ENCODE measurements around the gene NCLN. TPM values are rescaled to one million over a fixed set of nuclear protein-coding genes. Genes with fewer than 3 reads are reported as not detected.

Gene NCLN
- total and polyA plus RNA-seq, 9 of the 15 experiments (the other 6 are each of a cell fraction or from before 2014, with no cell fraction given): 3.8 to 126 (median 39.6) TPM

DNA sequence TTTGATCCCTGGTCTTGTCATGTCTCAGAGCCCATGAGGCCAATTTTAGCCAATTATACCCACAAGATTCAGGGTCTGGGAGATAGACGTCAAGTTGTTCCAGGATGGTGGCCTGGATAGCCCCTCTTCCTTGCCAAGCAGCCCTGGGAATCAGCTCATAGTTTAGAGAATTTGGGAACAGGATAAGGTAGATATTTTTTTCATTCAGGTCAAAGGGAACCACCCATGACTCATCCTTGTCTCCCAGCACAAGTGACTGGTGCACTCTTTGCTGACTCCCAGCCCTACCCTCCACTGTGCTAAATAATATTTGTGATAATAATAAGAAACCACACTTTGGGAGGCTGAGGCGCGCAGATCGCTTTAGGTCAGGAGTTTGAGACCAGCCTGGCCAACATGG, 24.3 kb upstream of the NCLN start:
- H3K9me3 ChIP-seq (replicated peaks; ENCODE audit: control insufficient read depth, insufficient read depth, low read depth, low read length): peaks cover 8% of the 10 kb centered on the region
- H3K4me1 ChIP-seq (replicated peaks in 1 of 2; ENCODE audit: control insufficient read depth in 2 of 2, insufficient read depth in 2 of 2, low read length in 2 of 2): peaks cover 0 to 17% of the 10 kb centered on the region in 2 experiments; a peak in 3 of 5 replicates
- ChIA-PET POLR2A (no interaction called here), CTCF (ENCODE audit: low intra/inter-chr PET ratio) (no interaction called here)
- in situ Hi-C loops (cut with MboI) (no loop called here), intact Hi-C loops (cut with micrococcal nuclease) (no loop called here)
- H3K9ac ChIP-seq (ENCODE audit: insufficient read depth in 1 of 2, low read depth in 2 of 2, low read length in 2 of 2): no peak overlapping the region
- no TSS peak for BruUV-seq (replicated peaks)
- peak in 2 of 4 experiments; percentile 12 to 34 for DNase-seq (ENCODE audit: extremely low read depth in 1 of 4, low spot score in 3 of 4)
- no peak overlapping the region for H2AFZ ChIP-seq (ENCODE audit: low read depth, low read length)
- H4K20me1 ChIP-seq (replicated peaks; ENCODE audit: control insufficient read depth, insufficient read depth, low read length): no peaks in the 10 kb centered on the region
- H3K27me3 ChIP-seq (ENCODE audit: control insufficient read depth in 2 of 2, insufficient read depth in 2 of 2, low read length in 2 of 2): no peaks in the 10 kb centered on the region
- H3K36me3 ChIP-seq (ENCODE audit: control insufficient read depth, insufficient read depth, low read length): no peaks in the 10 kb centered on the region
- H3K27ac ChIP-seq (ENCODE audit: extremely low read depth, low read depth, low read length): peak overlapping the region; percentile 27; the same call in 1 of the 3 replicates
- H3K4me3 ChIP-seq: no peak overlapping the region
- no peaks in the 10 kb centered on the region for H3K79me2 ChIP-seq (ENCODE audit: control insufficient read depth, insufficient read depth, low read length)
- peak; percentile 56 for FAIRE-seq
- no peaks in the 10 kb centered on the region for H3K9me1 ChIP-seq (ENCODE audit: control insufficient read depth, insufficient read depth, low read length)
- 71% methylated on average over 4 of the region's 4 CpGs for WGBS (ENCODE audit: insufficient coverage, low coverage, missing lambda C conversion rate)
- ATAC-seq: no peak
- no peak overlapping the region for H3K4me2 ChIP-seq (ENCODE audit: insufficient read depth, low read length)
- TF ChIP-seq DMBX1 (CRISPR knock-in tag; IDR thresholded peaks at IDR 0.05; ENCODE audit: borderline replicate concordance): 0 out of 2 replicates have a peak, but pooled peaks have one; percentile 24
- TF ChIP-seq RCOR1 (IDR thresholded peaks at IDR 0.05; ENCODE audit: borderline replicate concordance in 1 of 2, low read depth in 2 of 2, low read length in 2 of 2): no peak
- no peak for TF ChIP-seq CHCHD3 (CRISPR knock-in tag; IDR thresholded peaks at IDR 0.05)
- TF ChIP-seq NR2C1 (IDR thresholded peaks at IDR 0.05): no peak
- peak; percentile 55; the same call in 1 of the 2 replicates for TF ChIP-seq NR2C1 (tag; IDR thresholded peaks at IDR 0.05)
- no peak for TF ChIP-seq ZNF551 (CRISPR knock-in tag; IDR thresholded peaks at IDR 0.05)
- TF ChIP-seq, protein P1, sequence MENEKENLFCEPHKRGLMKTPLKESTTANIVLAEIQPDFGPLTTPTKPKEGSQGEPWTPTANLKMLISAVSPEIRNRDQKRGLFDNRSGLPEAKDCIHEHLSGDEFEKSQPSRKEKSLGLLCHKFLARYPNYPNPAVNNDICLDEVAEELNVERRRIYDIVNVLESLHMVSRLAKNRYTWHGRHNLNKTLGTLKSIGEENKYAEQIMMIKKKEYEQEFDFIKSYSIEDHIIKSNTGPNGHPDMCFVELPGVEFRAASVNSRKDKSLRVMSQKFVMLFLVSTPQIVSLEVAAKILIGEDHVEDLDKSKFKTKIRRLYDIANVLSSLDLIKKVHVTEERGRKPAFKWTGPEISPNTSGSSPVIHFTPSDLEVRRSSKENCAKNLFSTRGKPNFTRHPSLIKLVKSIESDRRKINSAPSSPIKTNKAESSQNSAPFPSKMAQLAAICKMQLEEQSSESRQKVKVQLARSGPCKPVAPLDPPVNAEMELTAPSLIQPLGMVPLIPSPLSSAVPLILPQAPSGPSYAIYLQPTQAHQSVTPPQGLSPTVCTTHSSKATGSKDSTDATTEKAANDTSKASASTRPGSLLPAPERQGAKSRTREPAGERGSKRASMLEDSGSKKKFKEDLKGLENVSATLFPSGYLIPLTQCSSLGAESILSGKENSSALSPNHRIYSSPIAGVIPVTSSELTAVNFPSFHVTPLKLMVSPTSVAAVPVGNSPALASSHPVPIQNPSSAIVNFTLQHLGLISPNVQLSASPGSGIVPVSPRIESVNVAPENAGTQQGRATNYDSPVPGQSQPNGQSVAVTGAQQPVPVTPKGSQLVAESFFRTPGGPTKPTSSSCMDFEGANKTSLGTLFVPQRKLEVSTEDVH (IDR thresholded peaks at IDR 0.05; ENCODE audit: low read depth, partially characterized antibody): no peak
- TF ChIP-seq ADNP (tag; IDR thresholded peaks at IDR 0.05): 0 out of 2 replicates have a peak, but pooled peaks have one; percentile 13
- no peak for TF ChIP-seq EP300 (IDR thresholded peaks at IDR 0.05; ENCODE audit: low read length)
- no peak for TF ChIP-seq ARHGAP35 (IDR thresholded peaks at IDR 0.05; ENCODE audit: partially characterized antibody)
- TF ChIP-seq ZC3H4 (CRISPR knock-in tag; IDR thresholded peaks at IDR 0.05; ENCODE audit: borderline replicate concordance): no peak
- no peak for TF ChIP-seq KAT8 (IDR thresholded peaks at IDR 0.05; ENCODE audit: low read depth)
- TF ChIP-seq, protein P2, sequence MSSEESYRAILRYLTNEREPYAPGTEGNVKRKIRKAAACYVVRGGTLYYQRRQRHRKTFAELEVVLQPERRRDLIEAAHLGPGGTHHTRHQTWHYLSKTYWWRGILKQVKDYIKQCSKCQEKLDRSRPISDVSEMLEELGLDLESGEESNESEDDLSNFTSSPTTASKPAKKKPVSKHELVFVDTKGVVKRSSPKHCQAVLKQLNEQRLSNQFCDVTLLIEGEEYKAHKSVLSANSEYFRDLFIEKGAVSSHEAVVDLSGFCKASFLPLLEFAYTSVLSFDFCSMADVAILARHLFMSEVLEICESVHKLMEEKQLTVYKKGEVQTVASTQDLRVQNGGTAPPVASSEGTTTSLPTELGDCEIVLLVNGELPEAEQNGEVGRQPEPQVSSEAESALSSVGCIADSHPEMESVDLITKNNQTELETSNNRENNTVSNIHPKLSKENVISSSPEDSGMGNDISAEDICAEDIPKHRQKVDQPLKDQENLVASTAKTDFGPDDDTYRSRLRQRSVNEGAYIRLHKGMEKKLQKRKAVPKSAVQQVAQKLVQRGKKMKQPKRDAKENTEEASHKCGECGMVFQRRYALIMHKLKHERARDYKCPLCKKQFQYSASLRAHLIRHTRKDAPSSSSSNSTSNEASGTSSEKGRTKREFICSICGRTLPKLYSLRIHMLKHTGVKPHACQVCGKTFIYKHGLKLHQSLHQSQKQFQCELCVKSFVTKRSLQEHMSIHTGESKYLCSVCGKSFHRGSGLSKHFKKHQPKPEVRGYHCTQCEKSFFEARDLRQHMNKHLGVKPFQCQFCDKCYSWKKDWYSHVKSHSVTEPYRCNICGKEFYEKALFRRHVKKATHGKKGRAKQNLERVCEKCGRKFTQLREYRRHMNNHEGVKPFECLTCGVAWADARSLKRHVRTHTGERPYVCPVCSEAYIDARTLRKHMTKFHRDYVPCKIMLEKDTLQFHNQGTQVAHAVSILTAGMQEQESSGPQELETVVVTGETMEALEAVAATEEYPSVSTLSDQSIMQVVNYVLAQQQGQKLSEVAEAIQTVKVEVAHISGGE (CRISPR knock-in tag; IDR thresholded peaks at IDR 0.05): no peak
- TF ChIP-seq ZNF696 (CRISPR knock-in tag; conservative IDR thresholded peaks at IDR 0.05): no peak
- TF ChIP-seq, protein P3, sequence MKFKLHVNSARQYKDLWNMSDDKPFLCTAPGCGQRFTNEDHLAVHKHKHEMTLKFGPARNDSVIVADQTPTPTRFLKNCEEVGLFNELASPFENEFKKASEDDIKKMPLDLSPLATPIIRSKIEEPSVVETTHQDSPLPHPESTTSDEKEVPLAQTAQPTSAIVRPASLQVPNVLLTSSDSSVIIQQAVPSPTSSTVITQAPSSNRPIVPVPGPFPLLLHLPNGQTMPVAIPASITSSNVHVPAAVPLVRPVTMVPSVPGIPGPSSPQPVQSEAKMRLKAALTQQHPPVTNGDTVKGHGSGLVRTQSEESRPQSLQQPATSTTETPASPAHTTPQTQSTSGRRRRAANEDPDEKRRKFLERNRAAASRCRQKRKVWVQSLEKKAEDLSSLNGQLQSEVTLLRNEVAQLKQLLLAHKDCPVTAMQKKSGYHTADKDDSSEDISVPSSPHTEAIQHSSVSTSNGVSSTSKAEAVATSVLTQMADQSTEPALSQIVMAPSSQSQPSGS (CRISPR knock-in tag; IDR thresholded peaks at IDR 0.05): no peak
